HG03457 (cell line): ENCODE results near the gene LAP3.

Source experiments
- ATAC-seq: cut with Tn5 transposase; IDR thresholded peaks from one replicate; pipeline ENCODE4 v1.9.1; 2021; ENCODE audit warnings: moderate number of reproducible peaks; ENCODE audit not compliant: unreplicated experiment

LAP3 gene

GRCh38 chr4:17614416-17615299 is 37.7 kb downstream of the LAP3 start, which contains the start of gene MED28:
TSS of gene MED28 (plus strand) at chr4:17614641. CDS start at chr4:17614655, 14 bp downstream.
- peak; percentile 86 for ATAC-seq

DNA sequence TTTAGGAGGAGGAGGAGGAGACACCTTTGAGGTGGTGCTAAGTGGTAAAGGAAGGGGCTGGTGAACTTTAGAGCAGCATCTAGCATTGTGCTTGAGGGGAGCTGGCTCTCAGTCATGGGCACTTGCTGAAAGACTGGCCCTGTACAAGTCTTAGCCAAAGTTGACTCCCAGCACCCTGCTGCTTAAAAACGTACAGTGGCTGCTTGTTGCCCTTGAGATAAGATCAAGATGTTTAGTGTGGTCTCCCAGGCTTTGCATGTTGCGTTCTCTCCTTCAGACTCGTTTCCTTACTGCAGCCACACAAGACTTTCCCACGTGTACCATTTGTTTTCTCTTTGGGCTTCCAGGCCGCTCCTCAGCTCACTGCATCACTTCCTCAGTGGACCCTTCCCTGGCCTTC is 39.3 kb downstream of the LAP3 start:
- no peak for ATAC-seq

GRCh38 chr4:17618926-17619325 is 41.9 kb downstream of the LAP3 start:
- ATAC-seq, result no peak

- no peak for ATAC-seq
Measured at GRCh38 chr4:17619416-17620105, 42.6 kb downstream of the LAP3 start.

DNA sequence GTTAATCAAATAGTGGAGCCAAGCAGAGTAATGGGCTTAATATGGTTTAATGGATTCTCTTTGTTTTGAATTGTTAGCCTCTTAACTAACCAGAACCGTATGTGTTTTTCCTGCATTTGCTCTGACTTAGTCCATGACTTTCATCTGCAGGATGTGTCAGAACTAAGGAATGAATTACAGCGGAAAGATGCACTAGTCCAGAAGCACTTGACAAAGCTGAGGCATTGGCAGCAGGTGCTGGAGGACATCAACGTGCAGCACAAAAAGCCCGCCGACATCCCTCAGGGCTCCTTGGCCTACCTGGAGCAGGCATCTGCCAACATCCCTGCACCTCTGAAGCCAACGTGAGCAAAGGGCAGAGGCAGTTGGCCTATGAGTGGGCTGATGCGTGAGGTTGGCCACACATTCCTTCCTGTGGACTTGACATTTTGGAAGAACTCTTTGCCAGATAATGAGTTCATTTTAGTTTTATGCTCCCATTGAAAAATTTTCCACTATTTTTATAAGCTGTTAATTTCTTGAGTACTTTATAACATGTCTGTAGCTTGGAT is 46.5 kb downstream of the LAP3 start:
- no peak for ATAC-seq

GRCh38 chr4:17624821-17625220 is 47.8 kb downstream of the LAP3 start:
- ATAC-seq, result no peak

DNA sequence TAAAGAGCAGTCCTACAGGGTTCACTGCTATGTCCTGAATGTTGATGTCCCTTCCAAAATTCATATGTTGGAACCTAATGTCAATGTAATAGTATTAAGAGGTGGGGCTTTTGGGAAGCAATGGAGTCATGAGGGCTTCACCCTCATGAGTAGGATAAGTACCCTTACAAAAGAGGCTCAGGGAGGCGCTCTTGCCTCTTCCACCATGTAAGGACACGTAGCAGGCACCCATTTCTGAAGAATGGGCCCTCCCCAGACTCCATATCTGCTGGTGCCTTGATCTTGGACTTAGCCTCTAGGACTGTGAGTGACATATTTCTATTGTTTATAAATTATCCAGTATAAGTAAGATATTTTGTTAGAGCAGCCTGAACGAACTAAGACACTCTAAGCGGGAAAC is 53.2 kb downstream of the LAP3 start:
- no peak for ATAC-seq

DNA sequence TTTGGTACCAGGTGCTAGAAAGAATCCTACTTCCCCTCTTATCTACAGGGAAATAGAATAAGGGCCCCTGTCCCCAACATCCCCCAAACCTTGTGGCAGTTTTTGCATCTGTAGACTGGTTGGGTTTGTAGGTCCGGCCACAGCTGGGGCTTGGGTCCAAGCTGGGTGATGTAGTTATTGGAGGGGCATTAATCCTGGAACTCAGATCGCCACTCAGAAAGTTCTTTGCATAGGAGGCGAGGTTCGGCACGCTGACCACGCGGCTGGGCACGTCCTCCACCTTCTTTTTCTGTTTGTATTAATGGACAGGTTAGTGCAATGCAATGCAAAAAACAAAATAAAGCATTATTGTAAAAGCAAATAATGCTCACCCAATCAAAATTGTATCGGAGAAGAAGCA is 56.6 kb downstream of the LAP3 start:
- no peak for ATAC-seq

GRCh38 chr4:17635056-17635455 is 58.1 kb downstream of the LAP3 start:
- no peak for ATAC-seq

- ATAC-seq, result no peak
Measured at GRCh38 chr4:17636341-17636695, 59.3 kb downstream of the LAP3 start.

DNA sequence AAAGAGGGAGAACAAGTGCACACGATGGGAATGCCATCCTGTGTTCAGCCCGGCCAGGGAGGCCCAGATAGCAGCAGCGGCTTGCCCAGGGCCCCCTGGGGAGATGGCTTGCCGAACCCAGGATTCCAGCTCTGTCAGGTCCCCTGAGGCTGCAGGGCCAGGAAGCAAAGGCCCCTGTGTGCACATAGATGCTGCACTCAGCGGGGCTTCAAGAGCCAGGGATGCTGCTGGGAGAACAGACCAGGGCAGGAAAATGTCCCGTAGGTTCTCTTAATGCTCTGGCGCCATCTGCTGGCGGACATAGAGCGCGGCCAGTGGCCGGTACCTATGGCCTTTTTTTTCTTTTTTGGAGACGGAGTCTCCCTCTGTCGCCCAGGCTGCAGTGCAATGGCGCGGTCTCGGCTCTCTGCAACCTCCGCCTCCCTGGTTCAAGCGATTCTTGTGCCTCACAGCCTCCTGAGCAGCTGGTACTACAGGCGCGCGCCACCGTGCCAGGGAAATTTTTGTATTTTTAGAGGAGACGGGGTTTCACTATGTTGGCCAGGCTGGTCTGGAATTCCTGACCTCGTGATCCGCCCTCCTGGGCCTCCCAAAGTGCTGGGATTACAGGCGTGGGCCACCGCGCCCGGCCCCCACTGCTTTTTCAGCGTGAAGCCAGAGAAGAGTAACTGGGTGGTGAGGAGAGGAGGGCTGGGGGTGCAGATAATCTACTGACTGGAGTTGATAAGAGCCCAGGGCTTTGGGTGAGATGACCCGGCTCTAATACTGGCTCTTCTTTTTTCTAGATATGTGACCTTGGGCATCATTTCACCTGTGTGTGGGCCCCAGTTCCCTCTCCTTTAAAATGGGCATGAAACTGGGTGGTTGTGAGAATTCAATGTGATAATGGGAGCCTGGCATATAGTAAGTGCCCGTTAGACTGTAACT is 60.0 kb downstream of the LAP3 start:
- ATAC-seq, result no peak

DNA sequence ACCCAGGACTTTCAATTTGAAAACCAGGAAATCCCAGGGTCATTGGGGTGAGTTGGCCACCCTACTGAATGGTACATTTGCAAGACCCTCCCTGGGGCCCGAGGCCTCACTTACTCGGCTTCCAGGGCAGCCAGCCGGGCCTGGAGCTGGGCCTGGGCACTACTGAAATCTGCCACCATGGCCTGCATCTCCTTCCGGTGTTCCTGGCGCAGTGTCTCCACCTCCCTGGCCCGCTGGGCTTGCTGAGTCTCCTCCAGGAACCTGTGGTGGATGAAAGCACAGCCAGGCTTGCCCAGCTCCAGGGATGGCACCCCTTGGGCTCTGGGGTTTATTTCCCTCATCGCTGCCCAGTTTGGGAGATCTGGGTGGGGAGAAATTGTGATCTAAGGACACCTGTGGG is 62.1 kb downstream of the LAP3 start:
- no peak for ATAC-seq

DNA sequence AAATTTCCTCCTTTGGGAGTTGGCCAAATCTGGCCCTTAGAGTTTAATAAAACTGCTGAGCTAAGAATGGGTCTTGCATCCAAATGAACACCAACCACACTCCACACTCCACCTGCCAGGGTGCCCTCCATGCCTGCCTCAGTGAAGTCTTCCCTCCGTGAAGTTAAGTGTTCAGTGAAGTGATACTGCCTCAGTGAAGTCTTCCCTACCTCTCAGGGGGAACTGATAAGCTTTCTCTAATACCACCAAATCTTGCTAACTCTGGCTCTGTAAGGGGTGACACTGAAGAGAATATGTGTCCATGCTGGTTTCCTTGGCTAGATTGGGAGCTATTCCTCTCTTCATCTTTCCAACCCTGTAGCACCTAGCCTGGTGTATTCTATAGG is 65.4 kb downstream of the LAP3 start:
- no peak for ATAC-seq

DNA sequence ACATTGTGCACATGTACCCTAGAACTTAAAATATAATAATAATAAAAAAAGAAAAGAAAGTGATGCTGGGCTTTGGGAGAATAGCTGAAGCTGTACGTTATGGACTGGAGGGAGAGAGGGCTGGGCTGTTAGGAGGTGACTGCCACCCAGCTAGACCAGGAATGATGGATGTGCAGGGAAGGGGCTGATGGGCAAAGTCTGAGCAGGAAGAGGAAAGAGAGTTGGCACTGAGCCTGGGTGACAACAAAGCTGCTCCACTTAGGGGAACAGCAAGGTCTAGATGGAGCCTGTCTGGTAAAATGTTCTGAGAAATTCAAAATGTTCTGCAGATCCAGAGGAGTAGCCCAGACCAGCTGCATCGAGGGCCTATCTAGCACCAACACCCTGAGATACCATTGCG is 69.7 kb downstream of the LAP3 start:
- ATAC-seq, result no peak

DNA sequence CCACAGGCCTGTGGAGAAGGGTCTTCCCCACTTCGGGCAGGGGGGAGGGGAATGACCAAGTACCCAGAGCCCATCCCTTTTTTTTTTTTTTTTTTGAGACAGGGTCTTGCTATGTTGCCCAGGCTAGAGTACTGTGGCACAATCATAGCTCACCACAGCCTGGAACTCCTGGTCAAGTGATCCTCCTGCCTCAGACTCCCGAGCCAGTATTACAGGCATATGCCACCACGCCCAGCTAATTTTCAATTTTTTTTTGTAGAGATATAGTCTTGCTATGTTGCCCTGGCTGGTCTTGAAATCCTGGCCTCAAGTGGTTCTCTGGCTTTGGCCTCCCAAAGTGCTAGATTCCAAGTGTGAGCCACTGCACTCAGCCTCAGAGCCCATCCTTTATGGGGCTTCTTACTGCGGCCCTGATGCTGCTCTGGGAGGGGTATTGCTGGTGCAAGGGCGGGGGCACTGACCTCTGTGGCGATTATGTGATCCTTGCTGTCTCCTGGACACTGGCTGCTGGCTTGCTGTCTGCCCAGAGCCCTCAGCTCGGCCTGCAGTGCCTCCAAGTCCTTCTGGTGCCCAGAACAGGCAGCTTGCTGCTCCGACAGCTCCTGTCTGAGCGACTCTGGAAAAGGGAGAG is 70.3 kb downstream of the LAP3 start:
- ATAC-seq, result no peak

DNA sequence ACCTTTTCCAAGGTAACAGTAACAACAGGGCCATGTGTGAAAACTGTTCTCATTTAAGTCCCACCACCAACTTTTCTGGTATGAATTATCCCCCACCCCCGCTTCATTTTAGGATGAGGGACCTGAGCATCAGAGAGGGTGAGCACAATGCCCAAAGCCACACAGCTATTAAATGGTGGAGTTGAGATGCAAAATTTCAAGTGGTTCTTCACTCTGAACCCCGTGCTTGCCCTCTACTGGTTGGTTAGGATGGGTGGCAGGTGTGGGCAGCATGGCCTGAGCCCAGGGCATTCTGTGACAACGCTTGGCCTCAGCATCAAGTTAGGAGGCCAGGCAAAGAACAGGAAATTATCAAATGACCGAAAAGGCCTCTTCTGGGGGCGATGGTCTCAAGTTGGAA is 70.9 kb downstream of the LAP3 start:
- no peak for ATAC-seq

- no peak for ATAC-seq
Measured at GRCh38 chr4:17650406-17650805, 73.4 kb downstream of the LAP3 start.

DNA sequence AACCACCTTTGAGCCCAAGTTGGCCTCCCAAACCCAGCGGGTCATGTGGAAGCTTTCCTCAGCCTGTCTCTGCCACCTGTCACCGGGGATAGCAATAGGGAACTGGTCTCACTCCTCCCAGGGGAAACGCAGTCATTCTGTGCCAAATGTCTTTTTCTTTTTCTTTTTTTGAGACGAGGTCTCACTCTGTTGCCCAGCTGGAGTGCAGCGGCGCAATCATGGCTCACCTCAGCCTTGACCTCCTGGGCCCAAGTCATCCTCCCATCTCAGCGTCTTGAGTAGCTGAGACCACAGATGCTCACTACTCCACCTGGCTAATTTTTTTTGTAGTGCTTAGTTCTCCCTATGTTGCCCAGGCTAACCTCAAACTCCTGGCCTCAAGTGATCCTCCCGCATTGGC is 77.7 kb downstream of the LAP3 start:
- ATAC-seq, result no peak

DNA sequence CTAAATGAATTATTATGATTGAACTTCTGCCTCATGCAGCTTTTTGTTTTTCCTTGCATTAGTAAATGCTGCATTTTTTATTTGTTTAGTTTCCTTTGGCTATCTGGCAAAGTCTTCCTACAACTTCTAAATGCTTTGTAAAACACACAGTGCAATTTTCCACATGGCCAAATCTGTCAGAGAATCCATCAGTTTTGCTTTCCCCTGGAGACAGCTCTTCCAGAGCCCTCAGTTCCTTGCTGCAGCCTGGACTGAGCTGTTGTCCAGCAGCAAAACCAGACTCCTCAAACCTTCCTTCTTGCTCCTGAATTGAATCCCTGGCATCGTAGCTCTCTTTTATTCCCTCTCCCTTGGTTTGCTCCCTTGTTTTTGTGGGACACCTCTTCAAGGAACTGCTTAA is 80.1 kb downstream of the LAP3 start:
- ATAC-seq, result no peak
